WTC11 (cell line): ENCODE data around the gene OGA. TPM values are rescaled to one million over a fixed set of nuclear protein-coding genes. Genes with fewer than 3 reads are reported as not detected.

ENCODE experiments used
- ATAC-seq: fragments of 200-7000 bp; cut with Tn5 transposase; 2 replicates; pipeline ENCODE4 v1.10.0; 2021; ENCODE audit warnings: mild to moderate bottlenecking, moderate library complexity
- CTCF ChIA-PET: fragments of 300-600 bp; sonication (Branson Sonifier 250); formaldehyde crosslinking; loops from one replicate; lab custom pipeline; 2021; ENCODE audit warnings: antibody characterized with exemption; lab: Charles Lee
- POLR2A ChIA-PET: fragments of 350-600 bp; sonication (Branson Sonifier 250); formaldehyde crosslinking; loops from one replicate; lab custom pipeline; 2021; ENCODE audit warnings: antibody characterized with exemption; lab: Charles Lee
- DNase-seq: peaks from one replicate; pipeline ENCODE4 v3.0.0; 2021; ENCODE audit warnings: low spot score
- H3K27ac Mint-ChIP-seq: 2 replicates; pipeline ENCODE4 v1.8.0; 2021; ENCODE audit warnings: mixed read lengths
- H3K27me3 Mint-ChIP-seq: 2 replicates; pipeline ENCODE4 v1.8.0; 2021; ENCODE audit warnings: low read depth, mild to moderate bottlenecking, moderate library complexity, mixed read lengths
- H3K36me3 Mint-ChIP-seq: 2 replicates; pipeline ENCODE4 v1.8.0; 2021; ENCODE audit warnings: mixed read lengths
- H3K4me1 Mint-ChIP-seq: 2 replicates; pipeline ENCODE4 v1.8.0; 2022; ENCODE audit warnings: mixed read lengths
- H3K4me3 Mint-ChIP-seq: 2 replicates; pipeline ENCODE4 v1.8.0; 2021; ENCODE audit warnings: mild to moderate bottlenecking, moderate library complexity, mixed read lengths
- H3K9me3 Mint-ChIP-seq: 2 replicates; pipeline ENCODE4 v1.8.0; 2021; ENCODE audit warnings: mixed read lengths
- CREB1 ChIP-seq: sonication (generic); formaldehyde crosslinking; IDR thresholded peaks from 2 replicates; pipeline ENCODE4 v1.8.0; 2023; ENCODE audit warnings: mild to moderate bottlenecking, missing genetic modification reagents
- ELF4 ChIP-seq: sonication (generic); formaldehyde crosslinking; IDR thresholded peaks from 2 replicates; pipeline ENCODE4 v1.8.1; 2022; ENCODE audit warnings: low read depth, mild to moderate bottlenecking, moderate library complexity, missing genetic modification reagents
- FOXJ3 ChIP-seq: sonication (generic); formaldehyde crosslinking; IDR thresholded peaks from 2 replicates; pipeline ENCODE4 v1.9.0; 2021; ENCODE audit warnings: missing genetic modification reagents, mild to moderate bottlenecking, borderline replicate concordance
- FOXK1 ChIP-seq: sonication (generic); formaldehyde crosslinking; IDR thresholded peaks from 2 replicates; pipeline ENCODE4 v1.8.0; 2022; ENCODE audit warnings: mild to moderate bottlenecking, moderate library complexity, missing genetic modification reagents
- GTF2I ChIP-seq: fragments of 250-450 bp; sonication (Bioruptor Pico); conservative IDR thresholded peaks from 2 replicates; pipeline ENCODE4 v1.4.0; 2021; ENCODE audit warnings: mild to moderate bottlenecking
- NR1H2 ChIP-seq: sonication (generic); formaldehyde crosslinking; IDR thresholded peaks from 2 replicates; pipeline ENCODE4 v1.9.0; 2021; ENCODE audit warnings: mild to moderate bottlenecking, moderate library complexity, missing genetic modification reagents
- OVOL2 ChIP-seq: fragments of 250-450 bp; sonication (Bioruptor Pico); IDR thresholded peaks from 2 replicates; pipeline ENCODE4 v1.9.0; 2021; ENCODE audit warnings: mild to moderate bottlenecking, borderline replicate concordance
- SMAD3 ChIP-seq: sonication (generic); formaldehyde crosslinking; IDR thresholded peaks from 2 replicates; pipeline ENCODE4 v1.8.0; 2022; ENCODE audit warnings: missing genetic modification reagents, mild to moderate bottlenecking, borderline replicate concordance
- SP1 ChIP-seq: sonication (generic); formaldehyde crosslinking; conservative IDR thresholded peaks from 2 replicates; pipeline ENCODE4 v1.8.1; 2022; ENCODE audit warnings: missing genetic modification reagents
- TEAD4 ChIP-seq: sonication (generic); formaldehyde crosslinking; IDR thresholded peaks from 2 replicates; pipeline ENCODE4 v1.8.0; 2022; ENCODE audit warnings: mild to moderate bottlenecking, missing genetic modification reagents
- TP53 ChIP-seq: sonication (generic); formaldehyde crosslinking; IDR thresholded peaks from 2 replicates; pipeline ENCODE4 v1.8.1; 2023; ENCODE audit warnings: mild to moderate bottlenecking, missing genetic modification reagents
- ZNF138 ChIP-seq: sonication (generic); formaldehyde crosslinking; conservative IDR thresholded peaks from 2 replicates; pipeline ENCODE4 v1.8.1; 2022; ENCODE audit warnings: mild to moderate bottlenecking, moderate library complexity, missing genetic modification reagents
- total RNA-seq: library from RNA; stranded (reverse); gene quantifications from 3 replicates; pipeline ENCODE4 v1.2.3, GENCODE V29; 2021
- TF ChIP-seq, protein P1 (sequence below): sonication (generic); formaldehyde crosslinking; IDR thresholded peaks from 2 replicates; pipeline ENCODE4 v1.8.1; 2023; ENCODE audit warnings: mild to moderate bottlenecking, missing genetic modification reagents, borderline replicate concordance
- TF ChIP-seq, protein P2 (sequence below): fragments of 250-450 bp; sonication (Bioruptor Pico); IDR thresholded peaks from 2 replicates; pipeline ENCODE4 v1.9.0; 2021; ENCODE audit warnings: mild to moderate bottlenecking, borderline replicate concordance
- TF ChIP-seq, protein P3 (sequence below): sonication (generic); formaldehyde crosslinking; IDR thresholded peaks from 2 replicates; pipeline ENCODE4 v1.8.0; 2023; ENCODE audit warnings: missing genetic modification reagents
- TF ChIP-seq, protein P4 (sequence below): sonication (generic); formaldehyde crosslinking; IDR thresholded peaks from 2 replicates; pipeline ENCODE4 v1.8.1; 2022; ENCODE audit warnings: missing genetic modification reagents, borderline replicate concordance
- TF ChIP-seq, protein P5 (sequence below): fragments of 250-450 bp; sonication (Bioruptor Pico); conservative IDR thresholded peaks from 2 replicates; pipeline ENCODE4 v1.9.0; 2021; ENCODE audit warnings: mild to moderate bottlenecking
- TF ChIP-seq, protein P6 (sequence below): fragments of 200-600 bp; IDR thresholded peaks from 2 replicates; pipeline ENCODE4 v1.8.0; 2022; ENCODE audit warnings: antibody characterized with exemption
- TF ChIP-seq, protein P7 (sequence below): sonication (generic); formaldehyde crosslinking; IDR thresholded peaks from 2 replicates; pipeline ENCODE4 v1.8.1; 2023; ENCODE audit warnings: mild to moderate bottlenecking, missing genetic modification reagents, moderate library complexity
- TF ChIP-seq, protein P8 (sequence below): sonication (generic); formaldehyde crosslinking; IDR thresholded peaks from 2 replicates; pipeline ENCODE4 v1.8.0; 2022; ENCODE audit warnings: mild to moderate bottlenecking, missing genetic modification reagents

Gene OGA
- total RNA-seq, 1 experiment from 2014 or later, result 111 TPM

DNA sequence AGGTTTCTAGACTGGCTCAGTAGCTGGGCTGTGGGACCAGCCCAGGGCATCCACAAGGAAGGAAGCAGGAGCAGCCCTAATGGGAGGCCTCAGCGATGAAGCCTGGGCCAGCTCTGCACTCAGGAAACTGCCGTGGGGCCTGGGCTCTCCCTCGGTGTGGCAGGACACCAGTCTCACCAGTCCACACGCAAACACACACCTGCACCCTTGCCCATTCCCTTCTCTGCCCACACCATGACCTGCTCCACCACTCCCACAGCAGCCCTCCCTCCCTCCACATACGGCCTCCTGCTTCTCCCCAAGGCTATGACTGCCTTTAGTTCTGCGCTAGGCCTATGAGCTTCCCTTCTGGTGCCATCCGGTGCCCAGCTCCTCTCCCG is 49.5 kb downstream of the OGA start:
- POLR2A ChIA-PET, result no interaction called here
- H3K36me3 Mint-ChIP-seq, result no peaks in the 10 kb centered on the region
- H3K9me3 Mint-ChIP-seq, result no peaks in the 10 kb centered on the region
- peaks cover 24% of the 10 kb centered on the region for H3K4me1 Mint-ChIP-seq
- no peak overlapping the region for H3K4me3 Mint-ChIP-seq
- no peak for ATAC-seq
- peaks cover 25% of the 10 kb centered on the region for H3K27me3 Mint-ChIP-seq
- TF ChIP-seq OVOL2 (CRISPR knock-in tag) (no peak), TEAD4 (CRISPR knock-in tag) (no peak), FOXK1 (CRISPR knock-in tag) (no peak), CREB1 (CRISPR knock-in tag) (no peak), FOXJ3 (CRISPR knock-in tag) (no peak), ZNF138 (CRISPR knock-in tag) (no peak), SMAD3 (CRISPR knock-in tag) (no peak), NR1H2 (CRISPR knock-in tag) (no peak), SP1 (CRISPR knock-in tag) (no peak), GTF2I (CRISPR knock-in tag) (no peak), TP53 (CRISPR knock-in tag) (no peak), ELF4 (CRISPR knock-in tag) (no peak)
- TF ChIP-seq, protein P1, sequence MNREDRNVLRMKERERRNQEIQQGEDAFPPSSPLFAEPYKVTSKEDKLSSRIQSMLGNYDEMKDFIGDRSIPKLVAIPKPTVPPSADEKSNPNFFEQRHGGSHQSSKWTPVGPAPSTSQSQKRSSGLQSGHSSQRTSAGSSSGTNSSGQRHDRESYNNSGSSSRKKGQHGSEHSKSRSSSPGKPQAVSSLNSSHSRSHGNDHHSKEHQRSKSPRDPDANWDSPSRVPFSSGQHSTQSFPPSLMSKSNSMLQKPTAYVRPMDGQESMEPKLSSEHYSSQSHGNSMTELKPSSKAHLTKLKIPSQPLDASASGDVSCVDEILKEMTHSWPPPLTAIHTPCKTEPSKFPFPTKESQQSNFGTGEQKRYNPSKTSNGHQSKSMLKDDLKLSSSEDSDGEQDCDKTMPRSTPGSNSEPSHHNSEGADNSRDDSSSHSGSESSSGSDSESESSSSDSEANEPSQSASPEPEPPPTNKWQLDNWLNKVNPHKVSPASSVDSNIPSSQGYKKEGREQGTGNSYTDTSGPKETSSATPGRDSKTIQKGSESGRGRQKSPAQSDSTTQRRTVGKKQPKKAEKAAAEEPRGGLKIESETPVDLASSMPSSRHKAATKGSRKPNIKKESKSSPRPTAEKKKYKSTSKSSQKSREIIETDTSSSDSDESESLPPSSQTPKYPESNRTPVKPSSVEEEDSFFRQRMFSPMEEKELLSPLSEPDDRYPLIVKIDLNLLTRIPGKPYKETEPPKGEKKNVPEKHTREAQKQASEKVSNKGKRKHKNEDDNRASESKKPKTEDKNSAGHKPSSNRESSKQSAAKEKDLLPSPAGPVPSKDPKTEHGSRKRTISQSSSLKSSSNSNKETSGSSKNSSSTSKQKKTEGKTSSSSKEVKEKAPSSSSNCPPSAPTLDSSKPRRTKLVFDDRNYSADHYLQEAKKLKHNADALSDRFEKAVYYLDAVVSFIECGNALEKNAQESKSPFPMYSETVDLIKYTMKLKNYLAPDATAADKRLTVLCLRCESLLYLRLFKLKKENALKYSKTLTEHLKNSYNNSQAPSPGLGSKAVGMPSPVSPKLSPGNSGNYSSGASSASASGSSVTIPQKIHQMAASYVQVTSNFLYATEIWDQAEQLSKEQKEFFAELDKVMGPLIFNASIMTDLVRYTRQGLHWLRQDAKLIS (CRISPR knock-in tag), result no peak
- TF ChIP-seq, protein P2, sequence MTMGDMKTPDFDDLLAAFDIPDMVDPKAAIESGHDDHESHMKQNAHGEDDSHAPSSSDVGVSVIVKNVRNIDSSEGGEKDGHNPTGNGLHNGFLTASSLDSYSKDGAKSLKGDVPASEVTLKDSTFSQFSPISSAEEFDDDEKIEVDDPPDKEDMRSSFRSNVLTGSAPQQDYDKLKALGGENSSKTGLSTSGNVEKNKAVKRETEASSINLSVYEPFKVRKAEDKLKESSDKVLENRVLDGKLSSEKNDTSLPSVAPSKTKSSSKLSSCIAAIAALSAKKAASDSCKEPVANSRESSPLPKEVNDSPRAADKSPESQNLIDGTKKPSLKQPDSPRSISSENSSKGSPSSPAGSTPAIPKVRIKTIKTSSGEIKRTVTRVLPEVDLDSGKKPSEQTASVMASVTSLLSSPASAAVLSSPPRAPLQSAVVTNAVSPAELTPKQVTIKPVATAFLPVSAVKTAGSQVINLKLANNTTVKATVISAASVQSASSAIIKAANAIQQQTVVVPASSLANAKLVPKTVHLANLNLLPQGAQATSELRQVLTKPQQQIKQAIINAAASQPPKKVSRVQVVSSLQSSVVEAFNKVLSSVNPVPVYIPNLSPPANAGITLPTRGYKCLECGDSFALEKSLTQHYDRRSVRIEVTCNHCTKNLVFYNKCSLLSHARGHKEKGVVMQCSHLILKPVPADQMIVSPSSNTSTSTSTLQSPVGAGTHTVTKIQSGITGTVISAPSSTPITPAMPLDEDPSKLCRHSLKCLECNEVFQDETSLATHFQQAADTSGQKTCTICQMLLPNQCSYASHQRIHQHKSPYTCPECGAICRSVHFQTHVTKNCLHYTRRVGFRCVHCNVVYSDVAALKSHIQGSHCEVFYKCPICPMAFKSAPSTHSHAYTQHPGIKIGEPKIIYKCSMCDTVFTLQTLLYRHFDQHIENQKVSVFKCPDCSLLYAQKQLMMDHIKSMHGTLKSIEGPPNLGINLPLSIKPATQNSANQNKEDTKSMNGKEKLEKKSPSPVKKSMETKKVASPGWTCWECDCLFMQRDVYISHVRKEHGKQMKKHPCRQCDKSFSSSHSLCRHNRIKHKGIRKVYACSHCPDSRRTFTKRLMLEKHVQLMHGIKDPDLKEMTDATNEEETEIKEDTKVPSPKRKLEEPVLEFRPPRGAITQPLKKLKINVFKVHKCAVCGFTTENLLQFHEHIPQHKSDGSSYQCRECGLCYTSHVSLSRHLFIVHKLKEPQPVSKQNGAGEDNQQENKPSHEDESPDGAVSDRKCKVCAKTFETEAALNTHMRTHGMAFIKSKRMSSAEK (CRISPR knock-in tag), result no peak
- TF ChIP-seq, protein P3, sequence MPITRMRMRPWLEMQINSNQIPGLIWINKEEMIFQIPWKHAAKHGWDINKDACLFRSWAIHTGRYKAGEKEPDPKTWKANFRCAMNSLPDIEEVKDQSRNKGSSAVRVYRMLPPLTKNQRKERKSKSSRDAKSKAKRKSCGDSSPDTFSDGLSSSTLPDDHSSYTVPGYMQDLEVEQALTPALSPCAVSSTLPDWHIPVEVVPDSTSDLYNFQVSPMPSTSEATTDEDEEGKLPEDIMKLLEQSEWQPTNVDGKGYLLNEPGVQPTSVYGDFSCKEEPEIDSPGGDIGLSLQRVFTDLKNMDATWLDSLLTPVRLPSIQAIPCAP, result no peak
- TF ChIP-seq, protein P4, sequence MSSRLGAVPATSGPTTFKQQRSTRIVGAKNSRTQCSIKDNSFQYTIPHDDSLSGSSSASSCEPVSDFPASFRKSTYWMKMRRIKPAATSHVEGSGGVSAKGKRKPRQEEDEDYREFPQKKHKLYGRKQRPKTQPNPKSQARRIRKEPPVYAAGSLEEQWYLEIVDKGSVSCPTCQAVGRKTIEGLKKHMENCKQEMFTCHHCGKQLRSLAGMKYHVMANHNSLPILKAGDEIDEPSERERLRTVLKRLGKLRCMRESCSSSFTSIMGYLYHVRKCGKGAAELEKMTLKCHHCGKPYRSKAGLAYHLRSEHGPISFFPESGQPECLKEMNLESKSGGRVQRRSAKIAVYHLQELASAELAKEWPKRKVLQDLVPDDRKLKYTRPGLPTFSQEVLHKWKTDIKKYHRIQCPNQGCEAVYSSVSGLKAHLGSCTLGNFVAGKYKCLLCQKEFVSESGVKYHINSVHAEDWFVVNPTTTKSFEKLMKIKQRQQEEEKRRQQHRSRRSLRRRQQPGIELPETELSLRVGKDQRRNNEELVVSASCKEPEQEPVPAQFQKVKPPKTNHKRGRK (CRISPR knock-in tag), result no peak
- TF ChIP-seq, protein P5, sequence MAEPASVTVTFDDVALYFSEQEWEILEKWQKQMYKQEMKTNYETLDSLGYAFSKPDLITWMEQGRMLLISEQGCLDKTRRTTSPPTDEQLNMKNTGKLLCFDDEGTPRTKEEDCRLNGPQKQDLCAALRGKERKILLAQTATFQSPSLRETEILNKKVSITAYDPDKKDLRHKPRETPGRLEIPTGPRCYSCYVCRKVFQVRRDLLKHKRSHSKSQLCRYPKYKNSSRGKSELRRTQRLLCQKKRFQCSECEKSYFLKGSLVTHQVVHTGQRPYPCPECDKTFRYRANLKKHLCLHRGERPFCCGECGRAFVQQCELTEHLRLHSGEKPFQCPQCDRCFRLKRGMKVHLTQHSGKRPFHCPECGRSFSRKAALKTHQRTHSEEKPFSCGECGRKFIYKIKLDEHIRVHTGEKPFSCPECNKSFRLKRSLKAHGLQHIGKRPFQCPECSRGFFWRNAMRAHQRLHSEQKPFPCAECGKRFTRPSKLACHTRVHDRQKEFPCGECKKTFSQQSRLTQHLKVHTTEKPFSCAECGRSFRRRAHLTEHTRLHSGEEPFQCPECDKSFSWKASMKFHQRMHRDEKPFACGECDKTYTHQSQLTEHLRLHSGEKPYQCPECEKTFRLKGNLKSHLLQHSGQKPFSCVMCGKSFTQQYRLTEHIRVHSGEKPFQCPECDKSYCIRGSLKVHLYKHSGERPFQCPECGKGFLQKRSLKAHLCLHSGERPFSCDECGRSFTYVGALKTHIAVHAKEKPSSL, result no peak
- TF ChIP-seq, protein P6, sequence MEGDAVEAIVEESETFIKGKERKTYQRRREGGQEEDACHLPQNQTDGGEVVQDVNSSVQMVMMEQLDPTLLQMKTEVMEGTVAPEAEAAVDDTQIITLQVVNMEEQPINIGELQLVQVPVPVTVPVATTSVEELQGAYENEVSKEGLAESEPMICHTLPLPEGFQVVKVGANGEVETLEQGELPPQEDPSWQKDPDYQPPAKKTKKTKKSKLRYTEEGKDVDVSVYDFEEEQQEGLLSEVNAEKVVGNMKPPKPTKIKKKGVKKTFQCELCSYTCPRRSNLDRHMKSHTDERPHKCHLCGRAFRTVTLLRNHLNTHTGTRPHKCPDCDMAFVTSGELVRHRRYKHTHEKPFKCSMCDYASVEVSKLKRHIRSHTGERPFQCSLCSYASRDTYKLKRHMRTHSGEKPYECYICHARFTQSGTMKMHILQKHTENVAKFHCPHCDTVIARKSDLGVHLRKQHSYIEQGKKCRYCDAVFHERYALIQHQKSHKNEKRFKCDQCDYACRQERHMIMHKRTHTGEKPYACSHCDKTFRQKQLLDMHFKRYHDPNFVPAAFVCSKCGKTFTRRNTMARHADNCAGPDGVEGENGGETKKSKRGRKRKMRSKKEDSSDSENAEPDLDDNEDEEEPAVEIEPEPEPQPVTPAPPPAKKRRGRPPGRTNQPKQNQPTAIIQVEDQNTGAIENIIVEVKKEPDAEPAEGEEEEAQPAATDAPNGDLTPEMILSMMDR, result no peak
- TF ChIP-seq, protein P7, sequence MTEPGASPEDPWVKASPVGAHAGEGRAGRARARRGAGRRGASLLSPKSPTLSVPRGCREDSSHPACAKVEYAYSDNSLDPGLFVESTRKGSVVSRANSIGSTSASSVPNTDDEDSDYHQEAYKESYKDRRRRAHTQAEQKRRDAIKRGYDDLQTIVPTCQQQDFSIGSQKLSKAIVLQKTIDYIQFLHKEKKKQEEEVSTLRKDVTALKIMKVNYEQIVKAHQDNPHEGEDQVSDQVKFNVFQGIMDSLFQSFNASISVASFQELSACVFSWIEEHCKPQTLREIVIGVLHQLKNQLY (CRISPR knock-in tag), result no peak
- TF ChIP-seq, protein P8, sequence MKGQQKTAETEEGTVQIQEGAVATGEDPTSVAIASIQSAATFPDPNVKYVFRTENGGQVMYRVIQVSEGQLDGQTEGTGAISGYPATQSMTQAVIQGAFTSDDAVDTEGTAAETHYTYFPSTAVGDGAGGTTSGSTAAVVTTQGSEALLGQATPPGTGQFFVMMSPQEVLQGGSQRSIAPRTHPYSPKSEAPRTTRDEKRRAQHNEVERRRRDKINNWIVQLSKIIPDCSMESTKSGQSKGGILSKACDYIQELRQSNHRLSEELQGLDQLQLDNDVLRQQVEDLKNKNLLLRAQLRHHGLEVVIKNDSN (CRISPR knock-in tag), result no peak
- TF ChIP-seq, all 79 proteins: peak for 0
- no peak for DNase-seq
- CTCF ChIA-PET, result interaction anchor here (1.6 to 8.3 kb wide), 5 partner anchors 10 to 166 kb away, joined by 5 to 69 read pairs (median 19); partner anchors contain the start of gene NPM3
- H3K27ac Mint-ChIP-seq, result peak overlapping the region; percentile 43; the same call in 1 of the 2 replicates
